HepG2 (cell line): Measurements from ENCODE around the gene SLC25A25. TPM values are rescaled to one million over a fixed set of nuclear protein-coding genes. Genes with fewer than 3 reads are reported as not detected.
A peak's percentile ranks its signal among the peaks of the same experiment; 100 is the strongest.

Experiments used
- GFI1 ChIP-seq: sonication (generic); formaldehyde crosslinking; IDR thresholded peaks from 2 replicates; pipeline ENCODE4 v1.5.0; 2020; ENCODE audit warnings: missing genetic modification reagents, mild to moderate bottlenecking, borderline replicate concordance
- HMG20A ChIP-seq: IDR thresholded peaks from 2 replicates; pipeline ENCODE4 v1.6.1; 2016; ENCODE audit warnings: borderline replicate concordance
- JUN ChIP-seq: sonication (generic); formaldehyde crosslinking; IDR thresholded peaks from 2 replicates; pipeline ENCODE4 v1.4.0; 2020; ENCODE audit warnings: mild to moderate bottlenecking, missing genetic modification reagents
- KAT8 ChIP-seq: IDR thresholded peaks from 2 replicates; pipeline ENCODE4 v1.6.1; 2016; ENCODE audit warnings: missing genetic modification reagents, missing compliant biosample characterization
- NCOA2 ChIP-seq: sonication (generic); formaldehyde crosslinking; IDR thresholded peaks from 2 replicates; pipeline ENCODE4 v1.8.0; 2022; ENCODE audit warnings: inconsistent platforms
- NFIB ChIP-seq: sonication (generic); formaldehyde crosslinking; IDR thresholded peaks from 2 replicates; pipeline ENCODE4 v1.9.0; 2021; ENCODE audit warnings: missing genetic modification reagents, mild to moderate bottlenecking, borderline replicate concordance
- SMAD9 ChIP-seq: sonication (generic); formaldehyde crosslinking; IDR thresholded peaks from 2 replicates; pipeline ENCODE4 v1.5.1; 2020; ENCODE audit warnings: mild to moderate bottlenecking, missing genetic modification reagents
- TBX3 ChIP-seq: fragments of 450-650 bp; IDR thresholded peaks from 2 replicates; pipeline ENCODE4 v1.6.1; 2017; ENCODE audit warnings: antibody characterized with exemption, mild to moderate bottlenecking, inconsistent platforms, borderline replicate concordance
- YEATS4 ChIP-seq: sonication (generic); formaldehyde crosslinking; IDR thresholded peaks from 2 replicates; pipeline ENCODE4 v1.4.0; 2020; ENCODE audit warnings: missing genetic modification reagents, borderline replicate concordance
- ZBTB7A ChIP-seq: sonication (generic); formaldehyde crosslinking; IDR thresholded peaks from 2 replicates; pipeline ENCODE4 v1.8.0; 2022; ENCODE audit warnings: mild to moderate bottlenecking, missing genetic modification reagents
- ZBTB7B ChIP-seq: sonication (generic); formaldehyde crosslinking; IDR thresholded peaks from 2 replicates; pipeline ENCODE4 v1.4.0; 2020; ENCODE audit warnings: missing genetic modification reagents
- ZFP1 ChIP-seq: IDR thresholded peaks from 2 replicates; pipeline ENCODE4 v1.6.1; 2016
- ZFP37 ChIP-seq: sonication (generic); formaldehyde crosslinking; IDR thresholded peaks from 2 replicates; pipeline ENCODE4 v1.4.0; 2020; ENCODE audit warnings: missing genetic modification reagents, borderline replicate concordance
- ZNF460 ChIP-seq: sonication (generic); formaldehyde crosslinking; IDR thresholded peaks from 2 replicates; pipeline ENCODE4 v1.5.1; 2020; ENCODE audit warnings: missing genetic modification reagents, mild to moderate bottlenecking, borderline replicate concordance
- ZNF7 ChIP-seq: IDR thresholded peaks from 2 replicates; pipeline ENCODE4 v1.6.1; 2016; ENCODE audit warnings: missing biosample characterization, missing genetic modification reagents
- ZNF772 ChIP-seq: sonication (generic); formaldehyde crosslinking; IDR thresholded peaks from 2 replicates; pipeline ENCODE4 v1.5.0; 2020; ENCODE audit warnings: mild to moderate bottlenecking, missing genetic modification reagents
- ZSCAN22 ChIP-seq: sonication (generic); formaldehyde crosslinking; IDR thresholded peaks from 2 replicates; pipeline ENCODE4 v1.4.0; 2020; ENCODE audit warnings: mild to moderate bottlenecking, missing genetic modification reagents
- polyA plus RNA-seq, 8 experiments: library from polyadenylated mRNA; depleted of rRNA in 3 of 8; stranded (reverse) in 7 of 8; unstranded in 1 of 8; fragments of >200 nt; fragmentation: Illumina TruSeq in 4 of 8; extraction: Trizol in 4 of 8; gene quantifications; 2 replicates each; pipeline versions ENCODE4 v1.2.1 to v1.2.3, GENCODE V29; 2011 to 2016; ENCODE audit warnings: low read depth in 4 of 8, missing spikeins in 1 of 8, mixed read lengths in 1 of 8; ENCODE audit not compliant: insufficient read depth in 1 of 8
- total RNA-seq, 5 experiments: library from RNA; depleted of rRNA; stranded (reverse); fragments of >200 nt; fragmentation: Illumina TruSeq; extraction: Trizol; gene quantifications; 2 replicates each; pipeline ENCODE4 v1.2.3, GENCODE V29; 2016; ENCODE audit warnings: low read depth in 1 of 5
- TF ChIP-seq, protein P1 (sequence below): sonication (generic); formaldehyde crosslinking; IDR thresholded peaks from 2 replicates; pipeline ENCODE4 v1.4.0; 2020; ENCODE audit warnings: missing genetic modification reagents
- TF ChIP-seq, protein P2 (sequence below): fragments of 450-650 bp; IDR thresholded peaks from 2 replicates; pipeline ENCODE4 v1.6.1; 2017; ENCODE audit warnings: mild to moderate bottlenecking
- TF ChIP-seq, protein P3 (sequence below): sonication (generic); formaldehyde crosslinking; IDR thresholded peaks from 2 replicates; pipeline ENCODE4 v1.4.0; 2020; ENCODE audit warnings: missing genetic modification reagents

SLC25A25 gene
- total and polyA plus RNA-seq, 2 of the 13 experiments (the other 11 are each of a cell fraction or from before 2014, with no cell fraction given): 10.5 to 24.8 TPM

DNA sequence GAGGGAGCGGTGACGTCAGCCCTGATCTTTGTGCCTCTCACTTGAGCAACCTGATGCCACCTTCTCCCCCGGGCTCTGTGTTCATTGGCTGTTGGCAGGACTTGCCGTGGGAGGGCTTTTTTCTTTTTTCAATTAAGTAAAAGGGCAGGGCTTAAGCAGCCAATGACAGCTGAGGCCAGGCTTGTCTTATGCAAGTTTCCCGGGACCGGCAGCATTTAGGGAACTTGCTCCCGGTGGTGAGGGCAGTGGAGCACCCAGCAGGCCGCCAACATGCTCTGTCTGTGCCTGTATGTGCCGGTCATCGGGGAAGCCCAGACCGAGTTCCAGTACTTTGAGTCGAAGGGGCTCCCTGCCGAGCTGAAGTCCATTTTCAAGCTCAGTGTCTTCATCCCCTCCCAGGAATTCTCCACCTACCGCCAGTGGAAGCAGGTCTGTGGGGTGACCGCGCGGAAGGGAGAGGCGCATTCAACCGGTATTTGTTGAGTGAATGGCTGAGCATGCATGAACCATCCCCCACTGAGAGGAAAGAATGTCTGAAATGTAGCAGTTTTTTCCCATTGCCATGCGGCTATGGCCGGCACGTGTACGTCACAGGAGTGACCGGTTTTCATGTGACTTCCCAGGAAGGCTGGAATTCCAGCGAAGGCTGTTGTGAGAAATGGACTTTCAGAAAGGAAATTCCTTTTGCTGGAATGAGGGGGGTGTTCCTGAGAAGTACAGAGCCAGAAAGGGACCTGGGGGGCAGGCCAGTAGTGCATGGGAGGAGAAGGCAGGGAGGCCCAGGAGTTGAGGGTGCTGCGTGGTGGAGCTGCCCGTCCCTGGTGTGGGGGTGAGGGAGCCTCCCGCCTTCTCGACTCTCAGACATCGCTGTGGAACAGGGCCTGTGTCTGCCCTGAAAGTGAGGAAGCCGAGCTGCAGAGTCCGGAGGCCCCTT, 30.5 kb downstream of the SLC25A25 start (continued):
- TF ChIP-seq, protein P1, sequence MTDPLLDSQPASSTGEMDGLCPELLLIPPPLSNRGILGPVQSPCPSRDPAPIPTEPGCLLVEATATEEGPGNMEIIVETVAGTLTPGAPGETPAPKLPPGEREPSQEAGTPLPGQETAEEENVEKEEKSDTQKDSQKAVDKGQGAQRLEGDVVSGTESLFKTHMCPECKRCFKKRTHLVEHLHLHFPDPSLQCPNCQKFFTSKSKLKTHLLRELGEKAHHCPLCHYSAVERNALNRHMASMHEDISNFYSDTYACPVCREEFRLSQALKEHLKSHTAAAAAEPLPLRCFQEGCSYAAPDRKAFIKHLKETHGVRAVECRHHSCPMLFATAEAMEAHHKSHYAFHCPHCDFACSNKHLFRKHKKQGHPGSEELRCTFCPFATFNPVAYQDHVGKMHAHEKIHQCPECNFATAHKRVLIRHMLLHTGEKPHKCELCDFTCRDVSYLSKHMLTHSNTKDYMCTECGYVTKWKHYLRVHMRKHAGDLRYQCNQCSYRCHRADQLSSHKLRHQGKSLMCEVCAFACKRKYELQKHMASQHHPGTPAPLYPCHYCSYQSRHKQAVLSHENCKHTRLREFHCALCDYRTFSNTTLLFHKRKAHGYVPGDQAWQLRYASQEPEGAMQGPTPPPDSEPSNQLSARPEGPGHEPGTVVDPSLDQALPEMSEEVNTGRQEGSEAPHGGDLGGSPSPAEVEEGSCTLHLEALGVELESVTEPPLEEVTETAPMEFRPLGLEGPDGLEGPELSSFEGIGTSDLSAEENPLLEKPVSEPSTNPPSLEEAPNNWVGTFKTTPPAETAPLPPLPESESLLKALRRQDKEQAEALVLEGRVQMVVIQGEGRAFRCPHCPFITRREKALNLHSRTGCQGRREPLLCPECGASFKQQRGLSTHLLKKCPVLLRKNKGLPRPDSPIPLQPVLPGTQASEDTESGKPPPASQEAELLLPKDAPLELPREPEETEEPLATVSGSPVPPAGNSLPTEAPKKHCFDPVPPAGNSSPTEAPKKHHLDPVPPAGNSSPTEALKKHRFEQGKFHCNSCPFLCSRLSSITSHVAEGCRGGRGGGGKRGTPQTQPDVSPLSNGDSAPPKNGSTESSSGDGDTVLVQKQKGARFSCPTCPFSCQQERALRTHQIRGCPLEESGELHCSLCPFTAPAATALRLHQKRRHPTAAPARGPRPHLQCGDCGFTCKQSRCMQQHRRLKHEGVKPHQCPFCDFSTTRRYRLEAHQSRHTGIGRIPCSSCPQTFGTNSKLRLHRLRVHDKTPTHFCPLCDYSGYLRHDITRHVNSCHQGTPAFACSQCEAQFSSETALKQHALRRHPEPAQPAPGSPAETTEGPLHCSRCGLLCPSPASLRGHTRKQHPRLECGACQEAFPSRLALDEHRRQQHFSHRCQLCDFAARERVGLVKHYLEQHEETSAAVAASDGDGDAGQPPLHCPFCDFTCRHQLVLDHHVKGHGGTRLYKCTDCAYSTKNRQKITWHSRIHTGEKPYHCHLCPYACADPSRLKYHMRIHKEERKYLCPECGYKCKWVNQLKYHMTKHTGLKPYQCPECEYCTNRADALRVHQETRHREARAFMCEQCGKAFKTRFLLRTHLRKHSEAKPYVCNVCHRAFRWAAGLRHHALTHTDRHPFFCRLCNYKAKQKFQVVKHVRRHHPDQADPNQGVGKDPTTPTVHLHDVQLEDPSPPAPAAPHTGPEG (CRISPR knock-in tag): no peak
- TF ChIP-seq, protein P2, sequence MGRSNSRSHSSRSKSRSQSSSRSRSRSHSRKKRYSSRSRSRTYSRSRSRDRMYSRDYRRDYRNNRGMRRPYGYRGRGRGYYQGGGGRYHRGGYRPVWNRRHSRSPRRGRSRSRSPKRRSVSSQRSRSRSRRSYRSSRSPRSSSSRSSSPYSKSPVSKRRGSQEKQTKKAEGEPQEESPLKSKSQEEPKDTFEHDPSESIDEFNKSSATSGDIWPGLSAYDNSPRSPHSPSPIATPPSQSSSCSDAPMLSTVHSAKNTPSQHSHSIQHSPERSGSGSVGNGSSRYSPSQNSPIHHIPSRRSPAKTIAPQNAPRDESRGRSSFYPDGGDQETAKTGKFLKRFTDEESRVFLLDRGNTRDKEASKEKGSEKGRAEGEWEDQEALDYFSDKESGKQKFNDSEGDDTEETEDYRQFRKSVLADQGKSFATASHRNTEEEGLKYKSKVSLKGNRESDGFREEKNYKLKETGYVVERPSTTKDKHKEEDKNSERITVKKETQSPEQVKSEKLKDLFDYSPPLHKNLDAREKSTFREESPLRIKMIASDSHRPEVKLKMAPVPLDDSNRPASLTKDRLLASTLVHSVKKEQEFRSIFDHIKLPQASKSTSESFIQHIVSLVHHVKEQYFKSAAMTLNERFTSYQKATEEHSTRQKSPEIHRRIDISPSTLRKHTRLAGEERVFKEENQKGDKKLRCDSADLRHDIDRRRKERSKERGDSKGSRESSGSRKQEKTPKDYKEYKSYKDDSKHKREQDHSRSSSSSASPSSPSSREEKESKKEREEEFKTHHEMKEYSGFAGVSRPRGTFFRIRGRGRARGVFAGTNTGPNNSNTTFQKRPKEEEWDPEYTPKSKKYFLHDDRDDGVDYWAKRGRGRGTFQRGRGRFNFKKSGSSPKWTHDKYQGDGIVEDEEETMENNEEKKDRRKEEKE: no peak
- TF ChIP-seq ZNF460 (CRISPR knock-in tag): no peak
- TF ChIP-seq, protein P3, sequence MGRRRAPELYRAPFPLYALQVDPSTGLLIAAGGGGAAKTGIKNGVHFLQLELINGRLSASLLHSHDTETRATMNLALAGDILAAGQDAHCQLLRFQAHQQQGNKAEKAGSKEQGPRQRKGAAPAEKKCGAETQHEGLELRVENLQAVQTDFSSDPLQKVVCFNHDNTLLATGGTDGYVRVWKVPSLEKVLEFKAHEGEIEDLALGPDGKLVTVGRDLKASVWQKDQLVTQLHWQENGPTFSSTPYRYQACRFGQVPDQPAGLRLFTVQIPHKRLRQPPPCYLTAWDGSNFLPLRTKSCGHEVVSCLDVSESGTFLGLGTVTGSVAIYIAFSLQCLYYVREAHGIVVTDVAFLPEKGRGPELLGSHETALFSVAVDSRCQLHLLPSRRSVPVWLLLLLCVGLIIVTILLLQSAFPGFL (CRISPR knock-in tag): no peak
- TF ChIP-seq ZBTB7A: no peak
- TF ChIP-seq ZSCAN22: no peak
- peak; percentile 49; the same call in 1 of the 2 replicates for TF ChIP-seq NCOA2
- TF ChIP-seq YEATS4 (CRISPR knock-in tag): peak; percentile 68; the same call in 1 of the 2 replicates
- TF ChIP-seq ZNF7 (CRISPR knock-in tag): no peak
- 0 out of 2 replicates have a peak, but pooled peaks have one; percentile 31 for TF ChIP-seq GFI1 (CRISPR knock-in tag)
- TF ChIP-seq JUN (CRISPR knock-in tag): peak; percentile 95
- TF ChIP-seq SMAD9 (CRISPR knock-in tag): no peak
- TF ChIP-seq ZFP37: peak; percentile 74; the same call in 1 of the 2 replicates
- TF ChIP-seq ZNF772 (CRISPR knock-in tag): peak; percentile 25; the same call in 1 of the 2 replicates
- TF ChIP-seq ZBTB7B (CRISPR knock-in tag): 0 out of 2 replicates have a peak, but pooled peaks have one; percentile 18
- peak; percentile 99 for TF ChIP-seq TBX3
- TF ChIP-seq HMG20A: 0 out of 2 replicates have a peak, but pooled peaks have one; percentile 9
- peak; percentile 88; the same call in 1 of the 2 replicates for TF ChIP-seq NFIB
- TF ChIP-seq ZFP1 (CRISPR knock-in tag): no peak
- TF ChIP-seq KAT8 (CRISPR knock-in tag): peak; percentile 69
